Measurements from ENCODE around the gene DENND2A. TPM values are rescaled to one million over a fixed set of nuclear protein-coding genes. Genes with fewer than 3 reads are reported as not detected.

Gene DENND2A
- total RNA-seq, 1 experiment from 2014 or later: 7.3 TPM

DNA sequence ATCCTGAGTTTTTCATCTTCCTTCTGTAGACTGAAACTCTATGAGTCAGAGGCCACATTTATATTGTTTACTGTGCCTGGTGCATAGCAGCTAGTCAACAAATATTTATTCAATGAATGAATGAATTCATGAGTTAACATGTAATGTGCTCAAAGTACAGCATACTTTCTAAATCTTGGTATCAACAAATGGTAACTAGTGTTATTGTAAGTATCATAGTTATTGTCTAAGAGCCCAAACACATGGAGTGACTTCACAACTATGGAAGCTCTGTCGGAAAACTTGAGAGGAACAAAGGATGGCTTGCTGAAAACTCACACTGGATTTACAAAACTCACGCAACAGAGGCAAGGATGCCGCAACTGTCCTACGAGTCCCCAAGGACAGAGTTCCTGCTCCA, 35.9 kb downstream of the DENND2A start:
- no CpG with 5 or more reads among the region's 4 CpGs for WGBS (ENCODE audit: extremely low coverage, insufficient read length, low lambda C conversion rate)
- H2BK5ac ChIP-seq (ENCODE audit: insufficient read length, low read length): no peak overlapping the region
- H3K23ac ChIP-seq (ENCODE audit: insufficient read length, low read depth, low read length): no peak overlapping the region

More for the DNA sequence above, 35.9 kb downstream of the DENND2A start:
- Mint-ChIP-seq H3K36me3 (ENCODE audit: insufficient read depth in 1 of 3, low read depth in 3 of 3) (peaks cover 0 to 5% (median 3%) of the 10 kb centered on the region in 3 experiments; a peak in 4 of 7 replicates), H3K9me3 (no peaks in the 10 kb centered on the region), H3K27me3 (ENCODE audit: low read depth) (no peaks in the 10 kb centered on the region), H3K4me1 (peaks cover 9 to 10% of the 10 kb centered on the region in 2 experiments), H3K4me3 (no peak overlapping the region), H3K27ac (0 out of 7 replicates have a peak overlapping the region, but pooled peaks of 1 of the 3 experiments have one; percentile 32)
- Histone ChIP-seq H3K9me3 (ENCODE audit: control insufficient read depth, low read depth, low read length) (no peaks in the 10 kb centered on the region), H3K23me2 (ENCODE audit: insufficient read length, low read depth, low read length, poor library complexity, severe bottlenecking) (no peaks in the 10 kb centered on the region), H4K8ac (replicated peaks; ENCODE audit: insufficient read length, low read depth, low read length) (no peak overlapping the region), H3K27me3 (ENCODE audit: insufficient read depth, low read length) (no peaks in the 10 kb centered on the region), H3K4ac (ENCODE audit: low read depth, low read length) (no peak overlapping the region), H3K56ac (ENCODE audit: insufficient read length, low read depth, low read length) (no peak overlapping the region), H3K4me1 (ENCODE audit: insufficient read depth, low read length) (no peaks in the 10 kb centered on the region), H3T11ph (ENCODE audit: low read length) (no peak overlapping the region), H2BK15ac (ENCODE audit: low read depth, low read length) (no peak overlapping the region), H4K5ac (ENCODE audit: insufficient read length, low read depth, low read length) (no peak overlapping the region), H2BK12ac (ENCODE audit: insufficient read length, low read depth, low read length) (no peak overlapping the region), H3K79me2 (ENCODE audit: insufficient read depth, low read length) (no peaks in the 10 kb centered on the region), H2AK5ac (ENCODE audit: insufficient read length, low read length) (no peak overlapping the region), H3K4me2 (ENCODE audit: insufficient read depth, insufficient read length, low read length) (no peak overlapping the region), H3K27ac (ENCODE audit: insufficient read length, low read depth, low read length) (no peak overlapping the region), H2AFZ (ENCODE audit: low read length) (no peak overlapping the region), H3K9ac (ENCODE audit: extremely low read depth, insufficient read length, low read length) (no peak overlapping the region), H4K20me1 (ENCODE audit: control insufficient read depth, insufficient read depth, insufficient read length) (no peaks in the 10 kb centered on the region), H2BK20ac (ENCODE audit: low read depth, low read length, poor library complexity, severe bottlenecking) (no peak overlapping the region), H3K79me1 (ENCODE audit: insufficient read depth, low read depth, low read length, poor library complexity, severe bottlenecking) (no peaks in the 10 kb centered on the region), H3K14ac (ENCODE audit: insufficient read depth, low read length) (no peak overlapping the region), H4K91ac (ENCODE audit: insufficient read length, low read depth, low read length) (no peak overlapping the region), H3K18ac (ENCODE audit: insufficient read length, low read depth, low read length) (no peak overlapping the region), H2BK120ac (ENCODE audit: low read depth, low read length, poor library complexity, severe bottlenecking) (no peak overlapping the region)
- DNase-seq: no peak
- TF ChIP-seq, protein P1, sequence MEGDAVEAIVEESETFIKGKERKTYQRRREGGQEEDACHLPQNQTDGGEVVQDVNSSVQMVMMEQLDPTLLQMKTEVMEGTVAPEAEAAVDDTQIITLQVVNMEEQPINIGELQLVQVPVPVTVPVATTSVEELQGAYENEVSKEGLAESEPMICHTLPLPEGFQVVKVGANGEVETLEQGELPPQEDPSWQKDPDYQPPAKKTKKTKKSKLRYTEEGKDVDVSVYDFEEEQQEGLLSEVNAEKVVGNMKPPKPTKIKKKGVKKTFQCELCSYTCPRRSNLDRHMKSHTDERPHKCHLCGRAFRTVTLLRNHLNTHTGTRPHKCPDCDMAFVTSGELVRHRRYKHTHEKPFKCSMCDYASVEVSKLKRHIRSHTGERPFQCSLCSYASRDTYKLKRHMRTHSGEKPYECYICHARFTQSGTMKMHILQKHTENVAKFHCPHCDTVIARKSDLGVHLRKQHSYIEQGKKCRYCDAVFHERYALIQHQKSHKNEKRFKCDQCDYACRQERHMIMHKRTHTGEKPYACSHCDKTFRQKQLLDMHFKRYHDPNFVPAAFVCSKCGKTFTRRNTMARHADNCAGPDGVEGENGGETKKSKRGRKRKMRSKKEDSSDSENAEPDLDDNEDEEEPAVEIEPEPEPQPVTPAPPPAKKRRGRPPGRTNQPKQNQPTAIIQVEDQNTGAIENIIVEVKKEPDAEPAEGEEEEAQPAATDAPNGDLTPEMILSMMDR (conservative IDR thresholded peaks at IDR 0.05): no peak
